ENCODE measurements around the gene PTCH1. TPM values are rescaled to one million over a fixed set of nuclear protein-coding genes. Genes with fewer than 3 reads are reported as not detected.

Gene PTCH1
- total RNA-seq, 4 donors from 2014 or later = 6.8 to 12.1 (median 8.6) TPM

GRCh38 chr9:95495961-95496360, 20.8 kb downstream of the PTCH1 start:
- TF ChIP-seq CTCF (IDR thresholded peaks at IDR 0.05; ENCODE audit: low read depth) = no peak

GRCh38 chr9:95495529-95495928, 21.2 kb downstream of the PTCH1 start:
- no peak for TF ChIP-seq CTCF (IDR thresholded peaks at IDR 0.05; ENCODE audit: low read depth)

- no peak for TF ChIP-seq CTCF (IDR thresholded peaks at IDR 0.05; ENCODE audit: low read depth)
These were observed 22.1 kb downstream of the PTCH1 start for GRCh38 chr9:95494416-95495371.

DNA sequence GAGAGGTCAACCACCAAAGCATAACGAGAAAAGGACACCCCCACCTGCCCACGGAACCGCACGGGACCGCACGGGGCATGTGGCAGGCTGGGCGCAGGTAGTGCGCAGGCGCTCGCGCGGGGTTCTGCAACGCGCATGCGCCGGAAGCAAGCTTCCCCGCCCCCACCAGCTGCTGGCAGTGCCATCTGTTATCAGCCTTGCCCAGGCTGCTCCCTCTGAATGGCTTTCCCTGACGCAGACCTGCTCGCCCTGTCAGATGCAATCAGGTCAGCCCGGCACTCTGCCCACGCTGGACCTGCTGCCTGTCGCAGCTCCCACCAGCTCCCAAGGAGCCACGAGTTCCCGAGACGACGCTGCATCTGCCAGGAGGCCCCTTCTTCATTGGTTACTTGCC, 22.8 kb downstream of the PTCH1 start:
- TF ChIP-seq CTCF (IDR thresholded peaks at IDR 0.05; ENCODE audit: low read depth) = no peak

DNA sequence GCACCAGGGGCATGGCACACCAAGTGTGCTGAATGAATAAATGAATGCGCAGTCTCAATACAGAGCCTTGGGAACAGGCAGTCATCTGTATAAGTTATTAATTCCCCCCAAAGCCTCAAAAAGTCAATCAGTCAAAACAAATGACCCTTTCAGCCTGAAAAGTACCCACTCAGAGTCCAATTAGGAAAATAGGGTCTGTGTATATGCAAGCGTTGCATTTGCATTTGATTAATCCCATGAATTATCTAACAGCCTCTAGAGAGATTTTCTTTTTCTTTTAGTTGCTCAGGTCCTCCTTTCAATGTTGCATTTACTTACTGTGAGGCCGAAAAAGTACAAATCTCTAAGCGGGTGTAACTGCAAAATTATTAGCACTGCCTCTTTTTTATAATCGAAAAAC, 23.4 kb downstream of the PTCH1 start:
- TF ChIP-seq CTCF (IDR thresholded peaks at IDR 0.05; ENCODE audit: low read depth) = no peak

DNA sequence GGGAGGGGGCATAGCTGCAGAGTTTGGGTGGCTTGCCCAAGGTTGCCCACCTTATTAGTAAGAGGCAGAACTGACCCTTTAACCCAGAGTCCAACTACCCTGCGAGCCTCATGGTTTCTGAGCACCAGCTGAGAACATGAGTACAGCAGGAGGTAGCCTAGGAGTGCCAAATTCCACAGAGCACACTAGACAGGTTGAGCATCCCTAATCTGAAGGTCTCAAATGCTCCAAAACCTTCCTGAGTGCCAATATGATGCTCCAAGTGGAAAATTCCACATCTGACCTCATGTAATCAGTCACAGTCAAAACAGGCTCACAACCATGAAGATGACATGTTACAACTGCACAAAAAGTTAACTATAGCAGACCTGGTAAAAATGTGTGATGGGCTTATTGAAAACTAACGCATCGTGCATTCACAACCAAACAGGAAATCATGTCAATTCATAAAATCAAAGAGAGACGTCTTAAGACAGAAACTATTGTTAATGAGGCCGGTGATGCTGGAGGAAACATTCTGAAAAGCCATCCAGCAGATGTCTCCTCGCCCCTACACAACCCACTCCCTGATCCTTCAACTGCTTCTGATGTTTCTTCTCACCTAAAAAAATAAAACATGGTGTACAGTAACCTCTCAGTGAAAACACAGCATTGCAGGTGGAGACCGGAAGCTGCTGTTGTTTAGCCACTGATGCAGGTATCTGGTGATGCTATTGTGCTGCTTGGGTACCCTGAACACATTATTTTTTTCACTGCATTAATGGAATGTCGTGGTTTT, 25.0 kb downstream of the PTCH1 start:
- TF ChIP-seq CTCF (IDR thresholded peaks at IDR 0.05; ENCODE audit: low read depth) = no peak

- no peak for TF ChIP-seq CTCF (IDR thresholded peaks at IDR 0.05; ENCODE audit: low read depth)
These were observed 27.8 kb downstream of the PTCH1 start for GRCh38 chr9:95488954-95489353.
